GM21723 (cell line): Measurements from ENCODE around the gene CREB5.
"Not testable (repeated sequence)": the region's sequence is repeated elsewhere in the genome, so short reads cannot be mapped to it uniquely, and the experiment has no call there.

Experiments
- ATAC-seq: cut with Tn5 transposase; IDR thresholded peaks from one replicate; pipeline ENCODE4 v1.9.1; 2021; ENCODE audit warnings: mild to moderate bottlenecking, moderate library complexity; ENCODE audit not compliant: unreplicated experiment

Gene CREB5

DNA sequence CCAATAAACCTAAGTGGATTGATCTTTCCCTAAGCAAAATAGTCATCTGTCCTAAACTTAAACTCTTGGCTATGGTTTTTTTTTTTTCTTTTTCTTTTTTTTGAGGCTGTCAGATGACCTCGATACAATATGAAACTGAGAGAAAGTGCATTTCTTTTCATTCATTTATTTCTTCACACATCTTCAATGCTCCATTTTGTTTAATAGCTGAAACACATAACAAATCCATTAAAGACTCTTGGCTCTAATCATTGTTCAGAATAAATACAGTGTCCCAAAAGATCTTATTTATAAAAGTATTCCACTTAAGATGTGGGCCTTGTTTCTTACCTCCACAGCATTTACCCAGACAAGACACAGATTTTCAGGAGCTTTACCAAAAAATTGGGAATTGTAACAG is 350.3 kb downstream of the CREB5 start:
- ATAC-seq, result no peak

DNA sequence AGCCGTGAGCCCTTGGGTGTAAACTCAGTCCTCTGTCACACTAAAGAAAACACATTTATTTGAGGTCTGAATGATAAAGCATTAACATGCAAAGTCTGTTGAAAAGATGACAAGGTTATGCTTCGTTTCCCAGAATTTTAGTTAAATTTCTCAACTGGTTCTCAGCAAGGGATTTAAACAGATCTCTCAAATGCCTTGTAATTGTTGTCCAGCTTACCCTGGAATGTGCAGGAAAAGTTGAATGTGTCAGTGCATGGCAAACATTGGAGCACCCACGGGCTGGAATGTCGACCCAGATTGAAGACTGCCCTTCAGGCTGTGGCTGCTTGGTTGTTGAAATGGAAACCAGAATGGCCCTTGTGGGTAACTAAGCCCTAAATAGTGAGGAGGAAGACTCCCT is 354.0 kb downstream of the CREB5 start:
- ATAC-seq, result no peak

DNA sequence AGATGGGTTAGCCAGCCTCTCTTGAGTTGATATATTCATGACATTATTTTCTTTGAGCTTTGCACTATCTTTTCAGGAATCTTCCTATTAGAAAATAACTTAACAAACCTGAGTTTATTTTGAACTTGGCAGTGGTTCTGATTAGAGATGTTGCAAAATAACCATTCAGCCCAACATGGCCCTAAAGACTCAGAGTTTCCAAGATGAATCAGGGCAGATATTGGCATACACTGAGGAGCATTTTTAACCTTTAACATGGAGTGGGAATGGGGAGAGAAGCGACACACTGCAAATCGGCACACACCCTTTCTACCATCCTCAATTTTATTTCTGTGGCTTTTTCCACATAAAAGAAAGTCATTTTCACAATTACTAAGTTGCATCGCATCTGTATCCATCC is 355.0 kb downstream of the CREB5 start:
- ATAC-seq, result no peak

DNA sequence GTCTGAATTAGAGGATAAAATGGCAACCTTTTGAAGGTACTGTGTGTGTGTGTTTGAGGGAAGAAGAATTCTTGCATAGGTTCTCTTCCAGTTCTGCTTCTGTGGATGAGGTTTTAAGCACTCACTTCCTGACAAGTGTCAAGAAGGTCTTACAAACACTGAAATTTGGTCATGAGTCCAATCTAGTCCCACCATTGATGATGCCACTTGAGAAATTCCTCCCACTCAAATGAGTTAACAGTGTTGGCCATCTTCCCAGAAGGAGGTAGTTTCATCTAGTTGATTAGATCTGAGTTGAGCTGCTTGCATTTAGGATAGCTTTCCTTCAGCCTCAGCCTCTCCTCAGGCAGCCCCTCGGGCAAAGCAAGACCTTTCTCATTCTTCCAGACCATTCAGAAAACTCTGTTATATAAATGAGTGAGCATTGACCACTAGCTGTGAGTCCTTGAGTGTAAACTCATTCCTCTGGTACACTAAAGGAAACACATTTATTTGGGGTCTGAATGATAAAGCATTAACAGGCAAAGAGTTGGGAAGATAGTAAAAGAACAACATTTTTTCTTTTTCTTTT is 356.3 kb downstream of the CREB5 start:
- no peak for ATAC-seq

DNA sequence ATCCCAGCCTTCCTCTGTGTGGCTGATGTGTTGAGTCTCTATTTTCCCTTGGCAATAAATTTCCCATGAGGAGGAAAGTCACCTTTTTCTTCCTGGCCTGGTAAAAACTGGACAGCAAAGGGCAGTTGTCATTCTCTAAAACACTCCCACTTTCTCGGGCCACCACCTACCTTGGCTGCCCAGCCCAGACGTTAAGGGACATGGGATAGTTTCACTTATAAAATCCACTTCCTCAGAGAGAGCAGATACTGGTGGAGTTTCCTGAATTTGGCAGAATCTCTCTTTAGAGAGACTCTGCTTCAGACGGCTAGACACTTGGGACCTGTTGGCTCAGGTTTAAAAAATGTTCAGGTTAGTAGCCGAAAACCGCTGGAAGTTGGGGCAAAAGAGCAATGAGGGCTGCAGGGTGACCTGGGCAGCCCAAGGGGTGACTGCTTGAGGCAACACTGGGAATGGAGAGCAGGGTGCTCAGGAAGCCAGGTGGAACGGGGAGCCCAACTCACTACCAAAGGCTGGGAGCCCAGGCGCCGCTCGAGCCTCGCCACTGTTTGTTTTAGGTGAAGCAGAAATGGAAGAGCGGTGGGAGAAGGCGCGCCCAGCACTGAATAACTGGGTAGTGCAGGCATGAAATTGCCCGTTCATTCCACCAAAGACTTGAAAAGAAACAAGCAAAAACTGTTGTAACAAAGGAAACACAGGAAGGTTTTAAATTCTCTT is 359.7 kb downstream of the CREB5 start:
- ATAC-seq, result no peak

DNA sequence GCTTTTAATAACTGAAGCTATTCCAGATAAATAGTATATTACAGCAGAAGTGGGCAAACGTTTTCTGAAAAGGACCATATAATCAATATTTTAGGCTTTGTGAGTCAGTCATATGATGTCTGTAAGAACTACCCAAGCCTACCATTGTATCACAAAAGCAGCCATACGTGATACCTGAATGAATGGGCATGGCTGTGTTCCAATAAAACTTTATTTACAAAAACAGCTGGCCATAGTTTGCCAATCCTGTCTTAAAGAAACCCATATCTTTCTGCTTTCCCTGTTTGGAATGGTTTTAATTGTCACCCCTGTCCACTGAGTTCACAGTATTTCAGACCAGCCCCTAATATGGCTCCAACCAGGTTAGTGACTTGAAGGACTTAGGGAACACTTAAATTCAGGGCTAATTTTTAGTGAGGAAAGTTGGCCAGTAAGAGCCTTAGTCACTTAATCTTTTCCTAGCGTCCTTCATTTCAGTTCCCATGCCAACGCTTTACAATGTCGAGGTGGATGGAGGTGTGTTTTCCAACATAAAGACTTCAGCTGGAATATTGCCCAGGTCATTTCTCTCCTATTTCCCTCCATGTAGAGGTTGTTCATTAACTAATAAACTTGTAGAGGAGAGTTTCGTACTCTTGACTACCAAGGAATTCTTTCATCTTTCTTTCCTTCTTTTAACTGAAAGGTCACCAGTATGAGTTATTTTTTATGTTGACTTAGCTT is 361.3 kb downstream of the CREB5 start:
- no peak for ATAC-seq

DNA sequence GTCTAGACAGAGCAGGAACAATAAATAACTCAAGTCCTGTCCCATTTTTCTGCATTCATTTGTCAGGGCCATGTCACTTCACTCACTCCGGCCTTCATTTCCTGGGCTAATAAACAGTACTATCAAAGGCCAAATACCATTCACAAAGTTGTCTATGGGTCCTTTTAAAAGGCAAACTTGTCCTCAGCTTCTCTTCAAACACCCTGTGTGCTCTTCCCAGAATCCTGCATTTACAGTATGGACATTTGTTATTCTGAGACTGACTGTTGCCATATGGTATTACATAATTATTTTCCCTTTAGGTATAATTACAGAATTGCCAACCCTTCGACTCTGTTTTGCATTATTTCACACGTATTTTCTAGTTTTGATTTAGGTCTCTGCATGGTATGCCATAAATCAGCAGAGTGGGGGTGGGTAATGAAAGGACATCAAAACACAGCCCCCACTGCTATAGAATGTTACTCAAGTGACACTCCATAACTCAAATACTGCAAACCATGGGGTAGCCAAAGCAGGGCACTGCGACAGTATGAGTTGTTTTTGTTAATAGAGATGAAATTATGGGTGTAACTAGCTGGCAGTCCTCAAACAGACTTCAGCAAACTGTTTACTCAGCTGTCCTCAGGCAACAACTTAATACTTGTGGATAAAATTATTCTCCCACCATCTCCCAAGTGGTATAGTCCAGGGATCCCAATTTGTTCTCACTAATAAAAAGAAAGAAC is 362.1 kb downstream of the CREB5 start:
- no peak for ATAC-seq

DNA sequence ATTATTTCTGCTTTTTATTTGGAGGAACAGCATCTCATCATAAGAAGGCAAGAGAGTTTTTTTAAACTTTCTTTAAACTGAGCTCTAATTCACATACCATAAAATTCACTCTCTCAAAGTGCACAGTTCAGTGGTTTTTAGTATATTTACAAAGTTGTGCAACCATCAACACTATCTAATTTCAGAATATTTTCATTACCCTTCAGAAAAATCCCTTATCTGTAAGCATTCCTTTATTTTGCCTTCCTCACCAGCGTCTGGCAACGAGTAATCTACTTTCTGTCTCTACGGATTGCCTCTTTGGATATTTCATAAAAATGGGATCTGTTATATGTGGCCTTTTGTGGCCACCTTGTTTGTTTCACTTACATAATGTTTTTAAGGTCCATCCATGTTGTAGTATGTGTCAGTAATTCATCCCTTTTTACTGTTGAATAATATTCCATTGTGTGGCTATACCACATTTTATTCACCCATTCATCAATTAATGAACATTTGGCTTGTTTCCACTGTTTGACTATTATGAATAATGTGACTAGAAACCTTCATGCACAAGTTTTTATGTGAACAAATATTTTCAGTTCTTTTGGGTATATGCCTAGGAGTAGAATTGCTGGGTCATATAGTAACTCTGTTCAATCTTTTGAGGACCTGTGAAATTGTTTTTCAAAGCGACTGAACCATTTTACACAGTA is 364.3 kb downstream of the CREB5 start:
- no peak for ATAC-seq

DNA sequence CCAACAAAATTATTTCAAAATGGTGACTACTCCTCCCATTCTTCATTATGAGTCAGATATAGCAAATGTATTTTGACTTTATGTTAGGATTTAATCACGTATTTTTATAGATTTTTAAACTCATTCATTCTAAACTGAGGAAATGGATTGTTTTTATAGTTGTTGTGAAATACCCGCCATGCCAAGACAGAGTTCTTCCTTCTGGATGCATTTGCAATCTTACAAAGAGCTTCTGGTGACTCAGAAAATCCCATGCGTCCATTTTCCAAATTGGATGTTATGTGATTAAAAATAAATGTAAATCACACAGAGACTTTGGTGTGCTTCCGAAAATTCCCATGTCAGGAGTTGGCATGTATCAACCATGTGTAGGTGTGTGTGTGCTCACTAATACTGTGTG is 366.5 kb downstream of the CREB5 start:
- ATAC-seq, result no peak

DNA sequence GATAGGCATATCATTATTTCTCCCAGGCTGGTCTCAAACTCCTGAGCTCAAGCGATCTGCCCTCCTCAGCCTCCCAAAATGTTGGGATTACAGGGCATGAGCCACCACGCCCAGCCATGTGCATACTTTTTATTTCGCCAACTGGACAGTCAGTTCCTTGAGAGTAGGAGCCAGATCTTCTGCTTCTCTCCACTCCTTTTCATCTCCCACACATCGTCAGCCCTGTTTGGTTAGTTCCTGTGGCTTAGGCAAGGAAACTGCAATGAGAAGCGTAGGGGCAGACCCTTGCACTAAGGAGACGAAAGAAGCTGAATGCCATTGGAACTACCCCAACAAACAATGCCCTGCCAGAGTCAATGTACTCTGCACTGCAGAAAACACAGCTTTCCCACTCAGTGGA is 367.6 kb downstream of the CREB5 start:
- no peak for ATAC-seq

DNA sequence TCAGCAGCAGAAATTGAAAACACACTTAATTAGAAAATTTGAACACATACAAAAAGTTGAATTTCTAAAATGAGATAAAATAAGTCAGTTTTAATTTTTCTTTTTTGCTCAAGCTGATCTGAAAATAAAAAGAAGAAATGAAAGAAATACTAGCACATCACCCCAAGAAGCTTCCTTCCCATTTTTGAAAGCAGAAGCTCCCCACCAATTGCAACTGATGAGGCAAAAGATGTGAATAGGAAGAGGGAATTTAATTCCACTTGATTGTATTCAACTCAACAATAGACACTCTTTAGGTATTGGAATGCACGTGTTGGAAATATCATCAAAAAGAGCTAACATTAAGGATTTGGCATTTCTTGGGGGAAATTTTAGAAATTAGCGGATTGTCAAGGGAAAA is 370.0 kb downstream of the CREB5 start:
- ATAC-seq, result no peak

DNA sequence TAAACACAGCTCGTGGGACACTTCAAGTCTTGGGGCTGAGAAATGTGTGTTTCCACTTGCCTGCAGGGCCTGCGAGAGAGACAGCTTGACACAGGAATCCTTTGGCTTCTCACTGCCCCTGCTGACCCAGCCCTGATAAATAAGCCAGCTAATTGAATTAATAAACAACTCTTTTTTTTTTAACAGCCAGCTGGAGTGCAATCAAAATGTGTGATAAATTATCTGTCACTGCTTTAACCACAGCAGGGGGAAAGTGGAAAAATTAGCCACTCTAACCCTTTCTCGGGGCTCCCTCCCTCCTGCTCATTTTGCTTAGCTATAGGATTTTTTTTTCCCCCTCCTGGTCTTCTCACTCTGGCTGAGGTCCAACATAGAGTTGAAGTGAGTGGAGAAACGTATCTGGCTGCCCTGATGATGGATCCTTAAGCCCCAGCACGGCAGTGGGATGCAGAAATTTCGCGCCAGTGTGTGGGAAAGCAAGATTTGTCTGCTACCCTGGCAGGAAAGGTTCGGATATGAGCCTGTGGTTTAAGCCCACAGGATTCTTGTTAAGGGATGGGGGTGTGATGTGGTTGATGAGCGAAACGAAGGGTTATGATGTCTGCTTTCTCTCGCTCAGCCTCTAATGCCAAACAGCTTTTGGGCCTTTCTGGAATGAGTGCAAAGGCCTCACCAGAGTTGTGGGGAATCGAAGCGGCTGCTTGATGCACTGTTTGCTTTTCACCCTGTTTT is 372.0 kb downstream of the CREB5 start:
- ATAC-seq, result no peak

DNA sequence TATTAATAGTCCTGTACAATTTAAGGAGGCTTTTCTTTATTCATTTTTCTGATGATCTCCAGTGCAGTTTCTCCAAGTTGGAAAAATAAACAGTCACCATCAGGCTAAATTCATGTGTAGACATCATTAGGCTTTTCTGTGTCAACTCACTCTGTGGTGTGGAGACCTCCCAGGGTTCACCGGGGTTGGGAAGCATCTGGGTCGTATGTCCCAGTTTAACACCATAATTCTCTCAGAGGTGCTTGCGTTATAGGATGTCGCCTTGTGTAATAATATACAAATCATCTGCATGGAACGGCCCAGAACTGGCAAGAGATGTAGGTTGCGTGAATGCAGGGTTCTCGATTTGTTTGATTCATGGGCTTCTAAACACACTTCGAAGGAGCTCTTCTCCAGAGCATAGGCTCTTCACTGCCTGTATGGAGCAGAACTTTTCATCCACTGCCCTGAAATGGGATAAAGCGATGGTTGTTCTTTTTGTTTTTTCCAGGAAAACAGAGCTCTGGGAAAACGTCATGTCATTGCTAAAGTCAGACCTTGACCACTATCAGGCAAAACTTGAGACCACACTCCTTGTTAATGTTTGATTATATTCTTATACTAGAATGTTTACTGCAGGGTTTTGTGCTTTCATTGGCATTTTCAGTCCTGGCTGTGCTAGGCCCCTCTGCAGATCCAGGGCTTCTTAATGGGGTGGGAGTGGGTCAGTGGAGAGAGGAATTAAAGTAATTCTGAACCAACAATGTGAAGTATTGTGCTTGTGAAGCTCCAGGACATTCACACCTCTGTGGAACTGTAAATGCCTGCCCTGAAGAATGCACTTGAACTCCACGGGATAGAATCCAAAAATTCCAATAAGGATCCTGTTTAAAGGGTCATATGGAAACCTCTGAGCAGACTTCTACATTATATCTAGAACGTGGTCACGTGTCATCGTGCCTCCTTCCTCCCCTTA is 373.0 kb downstream of the CREB5 start:
- ATAC-seq, result no peak

DNA sequence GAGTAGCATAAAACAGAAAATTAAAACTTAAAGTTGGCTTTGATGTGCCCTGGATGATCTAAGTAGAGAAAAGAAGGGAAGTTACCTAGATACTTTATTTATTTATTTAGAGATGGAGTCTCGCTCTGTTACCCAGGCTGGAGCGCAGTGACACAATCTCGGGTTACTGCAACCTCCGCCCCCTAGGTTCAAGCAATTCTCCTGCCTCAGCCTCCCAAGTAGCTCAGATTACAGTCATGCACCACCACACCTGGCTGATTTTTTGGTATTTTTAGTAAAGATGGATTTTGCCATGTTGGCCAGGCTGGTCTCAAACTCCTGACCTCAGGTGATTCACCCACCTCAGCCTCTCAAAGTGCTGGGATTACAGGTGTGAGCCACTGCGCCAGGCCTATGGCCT is 373.8 kb downstream of the CREB5 start:
- ATAC-seq, result not testable (repeated sequence)

DNA sequence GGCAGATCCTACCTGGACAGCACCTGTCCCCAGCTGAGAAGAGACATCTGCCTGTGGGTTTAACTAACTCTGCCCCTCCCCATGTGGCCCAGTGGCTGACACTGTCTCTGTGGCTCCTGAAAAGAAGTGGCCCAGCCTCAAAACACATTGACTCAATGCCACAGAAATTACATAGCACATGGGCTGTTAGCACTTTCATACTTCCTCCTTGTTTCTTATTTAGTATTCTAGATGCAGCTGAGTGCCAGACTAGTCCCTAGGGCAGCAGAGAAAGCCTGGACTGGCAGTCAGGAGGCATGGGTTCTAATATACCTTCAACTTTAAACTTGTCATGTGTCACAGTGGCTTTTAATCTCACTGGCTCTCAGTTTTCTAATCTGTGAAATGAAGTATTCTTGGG is 374.8 kb downstream of the CREB5 start:
- ATAC-seq, result no peak

DNA sequence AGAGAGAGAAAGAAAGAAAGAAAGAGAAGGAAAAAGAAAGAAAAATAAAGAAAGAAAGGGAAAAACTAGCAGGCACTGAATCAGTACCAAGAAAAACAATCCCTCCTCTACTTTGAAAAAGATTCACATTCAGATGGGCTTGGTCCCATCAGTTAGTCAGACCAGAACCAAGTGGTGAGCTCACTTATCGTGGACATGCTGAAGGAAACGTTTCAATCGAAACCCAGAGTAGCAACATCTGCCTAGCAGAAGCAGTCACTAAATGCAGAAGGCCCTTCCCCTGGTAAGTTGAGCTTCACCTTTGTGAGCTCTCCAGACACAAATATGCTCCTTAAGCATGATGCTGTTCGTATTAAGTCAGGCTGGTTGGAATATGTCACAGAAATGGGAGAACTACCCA is 378.1 kb downstream of the CREB5 start:
- ATAC-seq, result no peak

DNA sequence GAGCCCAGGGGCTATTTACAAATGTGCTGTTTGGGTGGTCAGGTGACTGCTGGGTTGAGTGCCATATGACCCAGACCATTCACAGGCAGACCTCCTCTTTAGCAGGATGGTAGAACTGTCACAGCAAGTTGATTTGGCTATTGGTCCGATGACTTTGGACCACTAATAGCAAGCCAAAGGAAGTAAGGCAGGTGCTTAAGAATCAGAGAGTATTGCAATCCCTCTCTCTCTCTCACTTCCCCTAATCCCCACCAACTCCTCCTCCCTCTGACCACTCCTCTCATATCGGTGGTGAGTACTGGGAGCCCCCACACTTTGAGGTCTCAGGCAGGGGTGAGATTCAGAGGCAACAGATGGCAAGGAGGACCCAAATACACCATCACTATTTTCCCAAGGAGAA is 380.5 kb downstream of the CREB5 start:
- ATAC-seq, result peak; percentile 51

DNA sequence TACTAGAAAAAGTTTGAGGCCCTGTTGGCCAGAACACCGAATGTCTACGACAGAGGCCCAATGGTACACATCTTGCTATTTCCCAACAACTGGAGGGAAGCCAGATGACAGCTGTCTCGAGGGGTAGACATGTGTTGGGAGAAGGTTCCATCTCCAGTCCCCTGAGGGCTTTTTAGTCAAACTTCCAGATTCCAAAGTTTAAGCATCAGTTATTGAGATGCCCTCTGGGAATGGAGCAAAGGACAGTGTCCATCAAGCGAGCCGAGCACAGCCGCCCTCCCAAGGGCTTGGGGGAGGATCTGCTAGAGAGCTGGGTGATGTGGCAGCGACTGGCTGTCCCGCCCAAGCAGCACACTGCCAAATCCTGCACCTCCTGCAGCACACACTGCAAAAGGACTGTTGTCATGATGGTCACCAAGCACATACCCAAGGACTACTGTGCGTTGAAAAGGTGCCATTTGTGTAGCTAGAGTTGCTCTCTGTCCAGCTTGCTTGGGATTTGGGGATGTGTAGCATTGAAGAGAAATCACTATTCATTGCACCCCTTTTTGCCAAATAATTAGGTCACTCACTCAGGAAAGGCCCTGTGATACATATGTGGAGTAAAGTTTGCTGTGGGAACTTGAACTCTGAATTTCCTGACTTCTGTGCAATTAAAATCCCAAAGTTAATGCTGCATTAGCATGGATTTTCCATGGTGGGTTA is 381.2 kb downstream of the CREB5 start:
- ATAC-seq, result no peak

DNA sequence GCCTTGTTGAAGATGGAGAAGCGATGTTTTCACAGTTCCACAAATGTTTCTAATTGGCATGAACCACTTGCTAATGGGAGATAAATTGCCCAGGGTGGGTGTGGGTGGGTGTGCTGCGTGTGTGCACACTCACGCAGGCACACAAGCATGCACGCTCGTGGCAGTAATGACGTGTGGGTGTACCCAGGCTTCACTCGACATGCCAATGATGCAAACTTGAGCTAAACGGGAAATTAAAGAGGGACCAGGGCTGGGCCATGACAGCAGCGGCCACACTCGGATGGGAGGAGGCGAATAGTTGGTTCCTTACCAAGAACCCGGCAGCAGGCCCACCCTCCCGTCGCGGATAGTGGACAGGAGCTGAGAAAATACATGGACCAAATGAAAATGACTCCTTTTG is 386.0 kb downstream of the CREB5 start:
- ATAC-seq, result no peak
